OCI-LY1 (cell line): Measurements from ENCODE around the gene CLIC6.

Experiments
- CTCF ChIP-seq: fragments of 200-600 bp; sonication (generic), shearing (Covaris generic); IDR thresholded peaks from 2 replicates; pipeline ENCODE4 v1.5.1; 2017; ENCODE audit warnings: mild to moderate bottlenecking, antibody characterized with exemption, low read length, moderate library complexity, mixed read lengths
- EZH2 ChIP-seq: fragments of 200-600 bp; sonication (generic), shearing (Covaris generic); IDR thresholded peaks from 2 replicates; pipeline ENCODE4 v1.8.0; 2017; ENCODE audit warnings: borderline replicate concordance, mixed run types, mild to moderate bottlenecking, antibody characterized with exemption, low read length, moderate library complexity, mixed read lengths

- TF ChIP-seq CTCF = no peak
- TF ChIP-seq EZH2 = no peak
These were observed 18.3 kb downstream of the CLIC6 start for GRCh38 chr21:34687065-34687464.
